PC-9 (cell line): ENCODE data around the gene DALRD3. TPM values are rescaled to one million over a fixed set of nuclear protein-coding genes. Genes with fewer than 3 reads are reported as not detected.

Experiments
- BruUV-seq: library from RNA; stranded (reverse); fragments of 400-500 nt; replicated peaks from 2 replicates; lab custom pipeline; 2021; lab: Mats Ljungman, UMichigan
- CTCF ChIA-PET: fragments of 300-600 bp; sonication (Branson Sonifier 250); formaldehyde crosslinking; loops from one replicate; lab custom pipeline; 2022; ENCODE audit warnings: antibody characterized with exemption; lab: Charles Lee
- POLR2A ChIA-PET: fragments of 300-600 bp; sonication (Branson Sonifier 250); formaldehyde crosslinking; loops from one replicate; lab custom pipeline; 2022; ENCODE audit warnings: antibody characterized with exemption; ENCODE audit not compliant: unreplicated experiment; lab: Charles Lee
- DNase-seq, 2 experiments: peaks; one replicate each; pipeline versions ENCODE4 v3.0.0 to v3.0.0-alpha.2; 2015 to 2022; ENCODE audit warnings: mixed read lengths in 1 of 2
- H2AFZ ChIP-seq: fragments of 200-600 bp; sonication (generic); 2 replicates; pipeline ENCODE4 v1.8.1; 2017; ENCODE audit warnings: antibody characterized with exemption
- H3F3A ChIP-seq: fragments of 200-600 bp; sonication (generic); 2 replicates; pipeline ENCODE4 v1.8.1; 2017; ENCODE audit warnings: antibody characterized with exemption, mild to moderate bottlenecking, low read depth; ENCODE audit not compliant: insufficient read depth
- H3K27ac ChIP-seq: fragments of 200-600 bp; sonication (generic); 2 replicates; pipeline ENCODE4 v1.6.1; 2016; ENCODE audit warnings: mixed run types
- H3K27me3 ChIP-seq: fragments of 200-600 bp; sonication (generic); 2 replicates; pipeline ENCODE4 v1.6.1; 2016; ENCODE audit warnings: low read depth, mixed run types; ENCODE audit not compliant: insufficient read depth
- H3K36me3 ChIP-seq: fragments of 200-600 bp; sonication (generic); 2 replicates; pipeline ENCODE4 v1.6.1; 2016; ENCODE audit warnings: low read depth, mixed run types
- H3K4me1 ChIP-seq: fragments of 200-600 bp; sonication (generic); replicated peaks from 2 replicates; pipeline ENCODE4 v1.6.1; 2016; ENCODE audit warnings: mixed run types; ENCODE audit not compliant: insufficient read depth
- H3K4me2 ChIP-seq: fragments of 200-600 bp; sonication (generic); 2 replicates; pipeline ENCODE4 v1.6.1; 2017; ENCODE audit warnings: mixed run types
- H3K4me3 ChIP-seq: fragments of 200-600 bp; sonication (generic); 2 replicates; pipeline ENCODE4 v1.6.1; 2016; ENCODE audit warnings: mixed run types
- H3K79me2 ChIP-seq: fragments of 200-600 bp; sonication (generic); 2 replicates; pipeline ENCODE4 v1.6.1; 2017; ENCODE audit warnings: low read depth, mixed run types
- H3K9me2 ChIP-seq: fragments of 200-600 bp; sonication (generic); 2 replicates; pipeline ENCODE4 v1.8.1; 2017; ENCODE audit warnings: mild to moderate bottlenecking; ENCODE audit not compliant: insufficient read depth
- H3K9me3 ChIP-seq: fragments of 200-600 bp; sonication (generic); 2 replicates; pipeline ENCODE4 v1.8.1; 2016; ENCODE audit warnings: low read depth; ENCODE audit not compliant: insufficient read depth
- H4K20me1 ChIP-seq: fragments of 200-600 bp; sonication (generic); 2 replicates; pipeline ENCODE4 v1.8.1; 2017; ENCODE audit not compliant: insufficient read depth
- CTCF ChIP-seq: fragments of 200-600 bp; sonication (generic); conservative IDR thresholded peaks from 2 replicates; pipeline ENCODE4 v1.6.1; 2017; ENCODE audit warnings: mixed run types, antibody characterized with exemption, mild to moderate bottlenecking, moderate library complexity
- EZH2 ChIP-seq: fragments of 200-600 bp; sonication (generic); IDR thresholded peaks from 2 replicates; pipeline ENCODE4 v1.8.0; 2017; ENCODE audit warnings: antibody characterized with exemption, low read depth
- intact Hi-C: fragments of 100-400 bp; cut with micrococcal nuclease; formaldehyde crosslinking; loops from one replicate; pipeline ENCODE4 v1.10.0; 2022; ENCODE audit not compliant: unreplicated experiment
- total RNA-seq: library from RNA; stranded (reverse); gene quantifications from 2 replicates; pipeline ENCODE4 v1.2.3, GENCODE V29; 2021

DALRD3 gene
- total RNA-seq, 1 experiment from 2014 or later: 27.7 TPM

DNA sequence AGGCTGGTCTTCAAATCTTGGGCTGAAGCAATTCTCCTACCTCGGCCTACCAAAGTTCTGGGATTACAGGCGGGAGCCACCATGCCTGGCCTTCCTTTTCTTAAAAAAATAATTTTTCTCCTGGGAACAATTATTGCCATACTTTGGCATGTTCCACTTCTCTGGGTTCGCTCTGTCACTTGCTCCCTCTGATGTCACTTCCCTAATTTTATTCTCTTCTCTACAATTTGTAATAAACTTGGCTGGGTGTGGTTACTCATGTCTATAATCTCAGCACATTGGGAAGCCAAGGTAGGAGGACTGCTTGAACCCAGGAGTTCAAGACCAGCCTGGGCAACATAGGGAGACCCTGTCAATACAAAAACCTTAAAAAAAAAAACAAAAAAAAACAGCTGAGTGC lies 16.9 kb upstream of the DALRD3 start:
- no peak overlapping the region for H3K27ac ChIP-seq
- DNase-seq: no peak
- H3K36me3 ChIP-seq: no peaks in the 10 kb centered on the region; the same call in 1 of the 2 replicates
- no peaks in the 10 kb centered on the region for H3K9me3 ChIP-seq
- no peaks in the 10 kb centered on the region for H3K4me1 ChIP-seq
- ChIA-PET POLR2A (interaction anchor here (0.6 to 0.8 kb wide), 2 partner anchors 18 to 241 kb away, joined by 3 to 12 read pairs; no protein-coding TSS in a partner anchor), CTCF (interaction anchor here (0.6 kb wide), 1 partner anchor 71 kb away, joined by 13 read pairs; no protein-coding TSS in a partner anchor)
- H3K27me3 ChIP-seq: no peaks in the 10 kb centered on the region
- no peak for TF ChIP-seq EZH2
- TF ChIP-seq CTCF: no peak
- no peak overlapping the region for H2AFZ ChIP-seq
- H4K20me1 ChIP-seq: no peaks in the 10 kb centered on the region
- no peak overlapping the region for H3K4me2 ChIP-seq
- H3F3A ChIP-seq: peaks cover 10% of the 10 kb centered on the region; the same call in 1 of the 2 replicates
- intact Hi-C loops: no loop called here
- no peaks in the 10 kb centered on the region for H3K9me2 ChIP-seq
- no TSS peak for BruUV-seq
- no peaks in the 10 kb centered on the region for H3K79me2 ChIP-seq
- no peak overlapping the region for H3K4me3 ChIP-seq

- Histone ChIP-seq H4K20me1 (no peaks in the 10 kb centered on the region), H3K27me3 (no peaks in the 10 kb centered on the region), H3K9me2 (no peaks in the 10 kb centered on the region), H3F3A (peaks cover 16% of the 10 kb centered on the region), H3K4me3 (no peak overlapping the region), H3K36me3 (no peaks in the 10 kb centered on the region), H3K4me1 (no peaks in the 10 kb centered on the region), H3K4me2 (no peak overlapping the region), H3K27ac (no peak overlapping the region), H2AFZ (no peak overlapping the region), H3K9me3 (no peaks in the 10 kb centered on the region), H3K79me2 (no peaks in the 10 kb centered on the region)
- TF ChIP-seq CTCF (no peak), EZH2 (no peak)
- intact Hi-C loops: no loop called here
- DNase-seq: no peak
- BruUV-seq: no TSS peak
- ChIA-PET POLR2A (interaction anchor here (0.6 kb wide), 1 partner anchor 242 kb away, joined by 3 read pairs; no protein-coding TSS in a partner anchor), CTCF (no interaction called here)
Observed at GRCh38 chr3:49034650-49035049, 16.3 kb upstream of the DALRD3 start.

DNA sequence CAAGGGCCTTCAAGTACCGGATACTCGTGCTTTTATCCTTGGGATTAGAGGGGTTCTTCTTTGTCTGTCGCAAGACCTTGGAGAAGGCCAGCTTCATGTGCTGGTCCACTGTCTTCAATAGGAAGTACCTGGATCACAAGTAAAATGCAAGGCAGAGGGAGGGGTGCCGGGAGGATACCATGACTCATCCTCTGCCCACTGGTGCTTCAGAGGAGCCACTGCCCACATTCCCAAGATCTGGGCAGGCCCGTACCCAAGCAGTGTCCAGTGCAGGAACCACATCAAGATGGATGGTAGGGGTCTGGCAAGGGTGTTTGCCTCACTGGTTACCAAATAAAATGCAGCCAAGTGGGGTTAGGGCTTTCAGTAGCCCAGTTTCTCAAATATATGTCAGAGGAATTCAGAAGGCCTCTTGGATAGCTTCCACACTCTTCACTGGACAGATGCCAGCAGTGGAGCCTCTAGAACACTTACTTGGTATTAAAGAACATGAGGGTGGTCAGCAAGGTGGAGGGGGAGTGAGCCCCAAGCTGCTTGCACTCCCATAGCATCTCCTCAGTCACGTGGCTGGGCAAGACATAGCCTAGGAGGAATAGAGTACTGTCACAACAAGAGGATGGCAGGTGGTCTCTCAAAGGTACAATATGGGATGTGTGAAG lies 14.4 kb upstream of the DALRD3 start:
- Histone ChIP-seq H3K36me3 (no peaks in the 10 kb centered on the region), H3K4me1 (peaks cover 7% of the 10 kb centered on the region), H4K20me1 (no peaks in the 10 kb centered on the region), H3K4me2 (no peak overlapping the region), H3K9me3 (no peaks in the 10 kb centered on the region), H3K27me3 (no peaks in the 10 kb centered on the region), H3F3A (peaks cover 19% of the 10 kb centered on the region), H3K4me3 (no peak overlapping the region), H3K9me2 (no peaks in the 10 kb centered on the region), H3K27ac (no peak overlapping the region), H2AFZ (no peak overlapping the region), H3K79me2 (peaks cover 14% of the 10 kb centered on the region)
- no TSS peak for BruUV-seq
- ChIA-PET POLR2A (interaction anchor here (0.7 kb wide), 1 partner anchor 183 kb away, joined by 4 read pairs; no protein-coding TSS in a partner anchor), CTCF (no interaction called here)
- DNase-seq: no peak
- TF ChIP-seq CTCF (no peak), EZH2 (no peak)
- intact Hi-C loops: no loop called here
